RWPE2 (cell line): ENCODE measurements around the gene OBSCN.

Experiments used
- ATAC-seq: fragments of 200-7000 bp; cut with Tn5 transposase; 3 replicates; pipeline ENCODE4 v1.9.1; 2021; ENCODE audit warnings: low read depth
- DNase-seq: peaks from one replicate; pipeline ENCODE4 v3.0.0-alpha.2; 2020; ENCODE audit warnings: low spot score
- H3K27ac ChIP-seq: fragments of 450-650 bp; 2 replicates; pipeline ENCODE4 v1.5.1; 2017; ENCODE audit warnings: mild to moderate bottlenecking; ENCODE audit not compliant: poor library complexity, severe bottlenecking
- H3K27me3 ChIP-seq: fragments of 250-450 bp; sonication (Bioruptor Pico); 2 replicates; pipeline ENCODE4 v1.5.1; 2021; ENCODE audit warnings: mild to moderate bottlenecking, moderate library complexity; ENCODE audit not compliant: insufficient read depth, poor library complexity, severe bottlenecking
- H3K36me3 ChIP-seq: fragments of 250-450 bp; sonication (Bioruptor Pico); 2 replicates; pipeline ENCODE4 v1.5.1; 2020; ENCODE audit warnings: low read depth, mild to moderate bottlenecking, moderate library complexity
- H3K4me1 ChIP-seq: fragments of 250-450 bp; sonication (Bioruptor Pico); 2 replicates; pipeline ENCODE4 v1.5.1; 2021; ENCODE audit warnings: mild to moderate bottlenecking, moderate library complexity; ENCODE audit not compliant: insufficient read depth, poor library complexity, severe bottlenecking
- H3K4me3 ChIP-seq: fragments of 250-450 bp; sonication (Bioruptor Pico); 2 replicates; pipeline ENCODE4 v1.5.1; 2021; ENCODE audit warnings: mild to moderate bottlenecking, moderate library complexity; ENCODE audit not compliant: severe bottlenecking
- H3K9me3 ChIP-seq: fragments of 250-450 bp; sonication (Bioruptor Pico); 2 replicates; pipeline ENCODE4 v1.5.1; 2021; ENCODE audit warnings: mild to moderate bottlenecking, moderate library complexity; ENCODE audit not compliant: severe bottlenecking
- CTCF ChIP-seq: fragments of 450-650 bp; IDR thresholded peaks from one replicate; pipeline ENCODE4 v1.5.1; 2017; ENCODE audit warnings: mild to moderate bottlenecking, moderate library complexity; ENCODE audit not compliant: poor library complexity, severe bottlenecking

OBSCN gene

GRCh38 chr1:228334226-228334935 is 126.5 kb downstream of the OBSCN start:
- no peak for TF ChIP-seq CTCF
- H3K36me3 ChIP-seq: no peaks in the 10 kb centered on the region
- no peaks in the 10 kb centered on the region for H3K27me3 ChIP-seq
- ATAC-seq (no peak), DNase-seq (no peak)
- H3K27ac ChIP-seq: no peak overlapping the region
- H3K4me1 ChIP-seq: no peaks in the 10 kb centered on the region
- no peak overlapping the region for H3K4me3 ChIP-seq
- no peaks in the 10 kb centered on the region for H3K9me3 ChIP-seq

DNA sequence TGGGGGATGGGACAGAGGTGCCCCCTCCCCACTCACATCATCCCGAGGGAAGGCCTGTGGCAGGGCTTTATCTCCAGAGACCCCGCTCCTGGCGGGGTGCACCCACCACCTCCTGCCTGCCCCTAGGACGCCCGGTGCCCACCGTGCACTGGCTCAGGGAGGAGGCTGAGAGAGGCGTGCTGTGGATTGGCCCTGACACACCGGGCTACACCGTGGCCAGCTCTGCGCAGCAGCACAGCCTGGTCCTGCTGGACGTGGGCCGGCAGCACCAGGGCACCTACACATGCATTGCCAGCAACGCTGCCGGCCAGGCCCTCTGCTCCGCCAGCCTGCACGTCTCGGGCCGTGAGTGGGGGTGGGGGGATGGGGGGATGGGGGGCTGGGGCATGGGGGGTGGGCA is 127.1 kb downstream of the OBSCN start:
- Histone ChIP-seq H3K4me1 (no peaks in the 10 kb centered on the region), H3K9me3 (no peaks in the 10 kb centered on the region), H3K27ac (no peak overlapping the region), H3K36me3 (no peaks in the 10 kb centered on the region), H3K4me3 (no peak overlapping the region), H3K27me3 (no peaks in the 10 kb centered on the region)
- DNase-seq (peak; percentile 23), ATAC-seq (no peak)
- TF ChIP-seq CTCF: no peak

- no peaks in the 10 kb centered on the region for H3K9me3 ChIP-seq
- H3K27ac ChIP-seq: no peak overlapping the region
- H3K27me3 ChIP-seq: no peaks in the 10 kb centered on the region
- ATAC-seq: no peak
- no peaks in the 10 kb centered on the region for H3K4me1 ChIP-seq
- no peak for TF ChIP-seq CTCF
- DNase-seq: no peak
- no peaks in the 10 kb centered on the region for H3K36me3 ChIP-seq
- H3K4me3 ChIP-seq: no peak overlapping the region
Observed at GRCh38 chr1:228335406-228336307, 127.8 kb downstream of the OBSCN start.

- DNase-seq: no peak
- H3K27me3 ChIP-seq: no peaks in the 10 kb centered on the region
Observed at GRCh38 chr1:228336308-228337030, 128.6 kb downstream of the OBSCN start.

More at GRCh38 chr1:228336308-228337030, 128.6 kb downstream of the OBSCN start:
- no peak for TF ChIP-seq CTCF
- Histone ChIP-seq H3K4me1 (no peaks in the 10 kb centered on the region), H3K27ac (no peak overlapping the region), H3K4me3 (no peak overlapping the region), H3K9me3 (no peaks in the 10 kb centered on the region), H3K36me3 (no peaks in the 10 kb centered on the region)
- no peak for ATAC-seq
